Upper lobe of left lung (tissue), 6 donors: ENCODE data around the gene OSER1. TPM values are rescaled to one million over a fixed set of nuclear protein-coding genes. Genes with fewer than 3 reads are reported as not detected.

Experiments
- ATAC-seq, 2 donors: fragments of 200-7000 bp; cut with Tn5 transposase; one replicate each; pipeline ENCODE4 v1.9.1; 2022; ENCODE audit warnings: mild to moderate bottlenecking in 2 of 2, moderate library complexity in 2 of 2; ENCODE audit not compliant: low FRiP score in 2 of 2
- DNase-seq, 2 donors: peaks; one replicate each; pipeline ENCODE4 v3.0.0-alpha.2; 2019 to 2020
- H3K27ac ChIP-seq, 4 donors: fragments of 200-600 bp; sonication (generic); one replicate each; pipeline ENCODE4 v1.5.1; 2016 to 2019
- H3K27me3 ChIP-seq, 4 donors: fragments of 200-600 bp; sonication (generic); one replicate each; pipeline ENCODE4 v1.5.1; 2017 to 2019
- H3K36me3 ChIP-seq, 4 donors: fragments of 200-600 bp; sonication (generic); one replicate each; pipeline ENCODE4 v1.5.1; 2016 to 2019
- H3K4me1 ChIP-seq, 4 donors: fragments of 200-600 bp; sonication (generic); one replicate each; pipeline ENCODE4 v1.5.1; 2018 to 2019
- H3K4me3 ChIP-seq, 4 donors: fragments of 200-600 bp; sonication (generic); one replicate each; pipeline ENCODE4 v1.5.1; 2017 to 2019; ENCODE audit warnings: mild to moderate bottlenecking in 2 of 4, moderate library complexity in 1 of 4
- H3K9me3 ChIP-seq, 4 donors: fragments of 200-600 bp; sonication (generic); one replicate each; pipeline ENCODE4 v1.5.1; 2018 to 2019
- EP300 ChIP-seq, 4 donors: sonication (generic); formaldehyde crosslinking; IDR thresholded peaks; one replicate each; pipeline ENCODE4 v1.5.1; 2017; ENCODE audit warnings: antibody characterized with exemption in 4 of 4, control low read depth in 2 of 4
- POLR2A ChIP-seq, 4 donors: fragments of 450-650 bp; IDR thresholded peaks; one replicate each; pipeline ENCODE4 v1.5.1; 2016 to 2017; ENCODE audit warnings: antibody characterized with exemption in 4 of 4, mild to moderate bottlenecking in 2 of 4
- POLR2AphosphoS5 ChIP-seq, 2 donors: sonication (generic); formaldehyde crosslinking; IDR thresholded peaks; one replicate each; pipeline ENCODE4 v1.5.1; 2017; ENCODE audit warnings: antibody characterized with exemption in 2 of 2
- WGBS, 2 donors: methylation state at CpG; one replicate each; pipeline ENCODE4 v1.1.5; 2017 to 2018; 5-methylcytosine and 5-hydroxymethylcytosine counted together
- total RNA-seq, 6 donors: library from RNA; depleted of rRNA in 4 of 6; stranded (reverse); fragments of >200 nt in 4 of 6; gene quantifications; one replicate each; pipeline versions ENCODE4 v1.1.0 to v1.2.1, GENCODE V29; 2016 to 2021
- TF ChIP-seq, protein P1 (sequence below), 6 experiments: fragments of 450-650 bp in 4 of 6; fragments of 200-600 bp in 2 of 6; sonication (generic) in 2 of 6; IDR thresholded peaks; one replicate each; pipeline ENCODE4 v1.5.1; 2016 to 2019; ENCODE audit warnings: antibody characterized with exemption in 6 of 6
- donor health status: DM: no; HTN: no; CAD: no; lungs with moderate emphysema.
- donor health status: DM: no; HTN: yes; CAD: no; lungs with severe emphysema.

Gene OSER1
- total RNA-seq, 6 donors from 2014 or later, result 18.8 to 38.3 (median 30.8) TPM

DNA sequence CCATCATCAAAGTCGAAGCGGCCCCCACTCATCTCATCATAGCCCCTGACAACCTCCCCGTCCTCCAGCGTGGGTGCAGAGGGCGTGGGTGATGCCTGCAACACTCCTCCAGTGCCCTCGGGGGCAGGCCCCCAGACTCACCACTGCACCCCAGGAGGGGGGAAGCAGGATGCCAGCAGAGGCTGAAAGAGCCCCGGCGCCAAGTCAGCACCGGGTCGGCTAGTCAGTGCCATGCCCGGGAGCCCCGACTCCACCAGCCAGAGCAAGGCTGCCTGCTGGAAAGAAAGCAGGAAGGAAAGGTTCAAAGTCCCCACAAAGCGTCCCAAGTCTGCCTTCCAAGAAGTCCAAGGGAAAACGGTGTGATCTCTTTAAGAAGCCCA, 23.9 kb downstream of the OSER1 start:
- peaks cover 0 to 12% (median 4%) of the 10 kb centered on the region in 4 donors for H3K27me3 ChIP-seq
- H3K4me1 ChIP-seq, result peaks cover 12 to 19% (median 16%) of the 10 kb centered on the region in 4 donors
- peak overlapping the region; percentile 34 to 46 (median 36) for H3K4me3 ChIP-seq
- no peaks in the 10 kb centered on the region for H3K9me3 ChIP-seq
- 4 to 18% methylated on average over 4 to 14 of the region's 14 CpGs for WGBS, 2 donors
- H3K27ac ChIP-seq, result peak overlapping the region in 3 of 4 donors; percentile 45 to 73 (median 68)
- ATAC-seq (no peak), DNase-seq (peak in 1 of 2 donors; percentile 51)
- no peaks in the 10 kb centered on the region for H3K36me3 ChIP-seq
- TF ChIP-seq POLR2A (IDR thresholded peaks at IDR 0.05), result no peak
- TF ChIP-seq, protein P1, sequence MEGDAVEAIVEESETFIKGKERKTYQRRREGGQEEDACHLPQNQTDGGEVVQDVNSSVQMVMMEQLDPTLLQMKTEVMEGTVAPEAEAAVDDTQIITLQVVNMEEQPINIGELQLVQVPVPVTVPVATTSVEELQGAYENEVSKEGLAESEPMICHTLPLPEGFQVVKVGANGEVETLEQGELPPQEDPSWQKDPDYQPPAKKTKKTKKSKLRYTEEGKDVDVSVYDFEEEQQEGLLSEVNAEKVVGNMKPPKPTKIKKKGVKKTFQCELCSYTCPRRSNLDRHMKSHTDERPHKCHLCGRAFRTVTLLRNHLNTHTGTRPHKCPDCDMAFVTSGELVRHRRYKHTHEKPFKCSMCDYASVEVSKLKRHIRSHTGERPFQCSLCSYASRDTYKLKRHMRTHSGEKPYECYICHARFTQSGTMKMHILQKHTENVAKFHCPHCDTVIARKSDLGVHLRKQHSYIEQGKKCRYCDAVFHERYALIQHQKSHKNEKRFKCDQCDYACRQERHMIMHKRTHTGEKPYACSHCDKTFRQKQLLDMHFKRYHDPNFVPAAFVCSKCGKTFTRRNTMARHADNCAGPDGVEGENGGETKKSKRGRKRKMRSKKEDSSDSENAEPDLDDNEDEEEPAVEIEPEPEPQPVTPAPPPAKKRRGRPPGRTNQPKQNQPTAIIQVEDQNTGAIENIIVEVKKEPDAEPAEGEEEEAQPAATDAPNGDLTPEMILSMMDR (IDR thresholded peaks at IDR 0.05), result no peak
- TF ChIP-seq EP300 (IDR thresholded peaks at IDR 0.05), result no peak
- TF ChIP-seq POLR2AphosphoS5 (IDR thresholded peaks at IDR 0.05), result no peak

DNA sequence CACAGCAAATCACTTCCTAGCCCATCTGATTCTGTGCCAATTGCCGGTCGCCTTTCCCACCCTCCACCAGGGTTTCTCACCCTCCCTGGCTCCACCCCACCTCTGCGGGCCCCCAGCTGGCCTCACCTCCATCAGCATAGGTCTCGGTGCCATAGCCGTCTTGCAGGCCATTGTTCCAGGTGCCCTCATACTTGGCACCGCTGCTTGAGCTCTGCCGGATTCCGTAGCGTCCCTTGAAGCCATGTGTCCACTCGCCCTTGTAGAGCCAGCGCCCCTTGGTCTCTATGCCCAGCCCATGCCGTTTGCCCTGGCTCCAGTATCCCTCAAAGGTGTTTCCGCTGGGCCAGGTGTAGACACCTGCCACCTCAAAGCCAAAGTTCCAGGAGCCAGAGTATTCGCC, 24.4 kb downstream of the OSER1 start:
- ATAC-seq (no peak), DNase-seq (peak in 1 of 2 donors; percentile 46)
- peaks cover 12 to 24% (median 16%) of the 10 kb centered on the region in 4 donors for H3K4me1 ChIP-seq
- H3K27ac ChIP-seq, result peak overlapping the region in 3 of 4 donors; percentile 45 to 73 (median 68)
- WGBS, 2 donors, result 84 to 97% methylated on average over 10 to 14 of the region's 14 CpGs
- H3K27me3 ChIP-seq, result peaks cover 0 to 12% (median 4%) of the 10 kb centered on the region in 4 donors
- H3K36me3 ChIP-seq, result no peaks in the 10 kb centered on the region
- TF ChIP-seq POLR2A (IDR thresholded peaks at IDR 0.05) (no peak), EP300 (IDR thresholded peaks at IDR 0.05) (no peak), POLR2AphosphoS5 (IDR thresholded peaks at IDR 0.05) (no peak)
- TF ChIP-seq, protein P1 (IDR thresholded peaks at IDR 0.05), result no peak
- H3K4me3 ChIP-seq, result peak overlapping the region; percentile 34 to 46 (median 36)
- no peaks in the 10 kb centered on the region for H3K9me3 ChIP-seq

DNA sequence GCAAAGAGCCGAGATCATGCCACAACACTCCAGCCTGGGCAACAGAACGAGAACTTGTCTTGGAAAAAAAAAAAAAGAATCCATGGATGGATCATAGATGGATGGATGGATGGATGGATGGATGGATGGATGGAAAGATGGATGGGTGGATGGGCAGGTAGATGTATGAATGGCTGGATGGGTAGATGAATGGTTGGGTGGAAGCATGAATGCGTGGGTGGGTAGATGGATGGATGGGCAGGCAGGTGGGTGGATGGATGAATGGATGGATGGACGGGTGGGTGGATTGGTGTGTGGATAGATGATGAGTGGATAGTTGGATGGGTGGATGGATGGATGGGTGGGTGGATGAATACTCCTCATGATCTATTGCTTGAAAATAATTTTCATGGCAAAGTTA, 25.0 kb downstream of the OSER1 start:
- Histone ChIP-seq H3K36me3 (no peaks in the 10 kb centered on the region), H3K27ac (no peak overlapping the region), H3K27me3 (peaks cover 0 to 12% (median 4%) of the 10 kb centered on the region in 4 donors), H3K9me3 (no peaks in the 10 kb centered on the region), H3K4me1 (peaks cover 12 to 24% (median 16%) of the 10 kb centered on the region in 4 donors), H3K4me3 (peak overlapping the region in 2 of 4 donors; percentile 37 to 46)
- WGBS, 2 donors, result 78 to 96% methylated on average over 4 of the region's 4 CpGs
- DNase-seq (no peak), ATAC-seq (no peak)
- TF ChIP-seq POLR2AphosphoS5 (IDR thresholded peaks at IDR 0.05) (no peak), POLR2A (IDR thresholded peaks at IDR 0.05) (no peak), EP300 (IDR thresholded peaks at IDR 0.05) (no peak)
- TF ChIP-seq, protein P1 (IDR thresholded peaks at IDR 0.05), result no peak

DNA sequence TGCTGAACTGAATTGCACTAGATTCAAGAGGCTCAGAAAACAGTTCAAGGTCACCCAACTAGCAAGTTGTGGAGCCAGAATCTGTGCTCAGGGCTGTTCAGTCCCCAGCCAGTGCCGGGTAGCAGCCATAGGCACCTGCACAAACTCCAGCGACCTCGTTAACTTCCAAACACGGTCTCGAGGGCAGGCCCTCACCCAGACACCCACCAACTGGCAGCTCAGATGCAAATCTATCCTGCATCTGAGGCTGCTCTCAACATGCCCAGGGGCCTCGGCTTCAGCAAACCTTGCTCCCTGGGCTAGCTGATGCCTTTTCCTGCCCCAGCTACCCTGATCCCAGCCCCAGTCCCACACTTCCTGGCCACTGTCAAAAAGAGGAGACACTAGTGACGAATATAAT, 27.3 kb downstream of the OSER1 start:
- Histone ChIP-seq H3K4me3 (peak overlapping the region in 2 of 4 donors; percentile 2 to 5), H3K9me3 (no peaks in the 10 kb centered on the region), H3K27me3 (peaks cover 0 to 12% (median 4%) of the 10 kb centered on the region in 4 donors), H3K27ac (no peak overlapping the region), H3K36me3 (no peaks in the 10 kb centered on the region), H3K4me1 (peaks cover 12 to 23% (median 16%) of the 10 kb centered on the region in 4 donors)
- no peak for TF ChIP-seq POLR2AphosphoS5 (IDR thresholded peaks at IDR 0.05)
- ATAC-seq (no peak), DNase-seq (no peak)
- 68 to 79% methylated on average over 6 to 7 of the region's 7 CpGs for WGBS, 2 donors

DNA sequence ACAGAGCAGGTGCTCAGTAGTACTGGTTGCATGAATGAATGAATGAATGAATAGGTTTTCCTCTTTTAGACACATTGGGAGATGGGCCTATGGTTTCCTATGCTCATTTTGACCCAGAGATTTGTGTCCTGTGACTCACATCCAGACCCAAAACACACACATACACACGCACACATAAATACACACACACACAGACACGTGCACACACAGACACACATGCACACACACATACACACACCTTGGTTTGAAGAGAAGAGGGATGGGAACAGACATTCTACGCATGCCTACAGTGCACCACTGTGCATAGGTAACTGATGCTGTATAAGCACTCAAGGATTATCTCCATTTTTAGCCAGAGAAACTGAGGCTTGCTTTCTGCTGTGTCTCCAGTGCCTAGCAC, 27.7 kb downstream of the OSER1 start:
- Histone ChIP-seq H3K27ac (no peak overlapping the region), H3K9me3 (no peaks in the 10 kb centered on the region), H3K4me1 (peaks cover 10 to 19% (median 13%) of the 10 kb centered on the region in 4 donors), H3K36me3 (no peaks in the 10 kb centered on the region), H3K4me3 (peak overlapping the region in 1 of 4 donors; percentile 2), H3K27me3 (peaks cover 0 to 12% (median 4%) of the 10 kb centered on the region in 4 donors)
- TF ChIP-seq POLR2AphosphoS5 (IDR thresholded peaks at IDR 0.05) (no peak), EP300 (IDR thresholded peaks at IDR 0.05) (no peak), POLR2A (IDR thresholded peaks at IDR 0.05) (no peak)
- TF ChIP-seq, protein P1 (IDR thresholded peaks at IDR 0.05), result no peak
- DNase-seq, result no peak
- ATAC-seq, result no peak
- WGBS, 2 donors, result 56 to 92% methylated on average over 2 to 3 of the region's 3 CpGs
